ENCODE measurements around the gene SLC4A2.
"Not testable (repeated sequence)": the region's sequence is repeated elsewhere in the genome, so short reads cannot be mapped to it uniquely, and the experiment has no call there.

SLC4A2 gene, protein sequence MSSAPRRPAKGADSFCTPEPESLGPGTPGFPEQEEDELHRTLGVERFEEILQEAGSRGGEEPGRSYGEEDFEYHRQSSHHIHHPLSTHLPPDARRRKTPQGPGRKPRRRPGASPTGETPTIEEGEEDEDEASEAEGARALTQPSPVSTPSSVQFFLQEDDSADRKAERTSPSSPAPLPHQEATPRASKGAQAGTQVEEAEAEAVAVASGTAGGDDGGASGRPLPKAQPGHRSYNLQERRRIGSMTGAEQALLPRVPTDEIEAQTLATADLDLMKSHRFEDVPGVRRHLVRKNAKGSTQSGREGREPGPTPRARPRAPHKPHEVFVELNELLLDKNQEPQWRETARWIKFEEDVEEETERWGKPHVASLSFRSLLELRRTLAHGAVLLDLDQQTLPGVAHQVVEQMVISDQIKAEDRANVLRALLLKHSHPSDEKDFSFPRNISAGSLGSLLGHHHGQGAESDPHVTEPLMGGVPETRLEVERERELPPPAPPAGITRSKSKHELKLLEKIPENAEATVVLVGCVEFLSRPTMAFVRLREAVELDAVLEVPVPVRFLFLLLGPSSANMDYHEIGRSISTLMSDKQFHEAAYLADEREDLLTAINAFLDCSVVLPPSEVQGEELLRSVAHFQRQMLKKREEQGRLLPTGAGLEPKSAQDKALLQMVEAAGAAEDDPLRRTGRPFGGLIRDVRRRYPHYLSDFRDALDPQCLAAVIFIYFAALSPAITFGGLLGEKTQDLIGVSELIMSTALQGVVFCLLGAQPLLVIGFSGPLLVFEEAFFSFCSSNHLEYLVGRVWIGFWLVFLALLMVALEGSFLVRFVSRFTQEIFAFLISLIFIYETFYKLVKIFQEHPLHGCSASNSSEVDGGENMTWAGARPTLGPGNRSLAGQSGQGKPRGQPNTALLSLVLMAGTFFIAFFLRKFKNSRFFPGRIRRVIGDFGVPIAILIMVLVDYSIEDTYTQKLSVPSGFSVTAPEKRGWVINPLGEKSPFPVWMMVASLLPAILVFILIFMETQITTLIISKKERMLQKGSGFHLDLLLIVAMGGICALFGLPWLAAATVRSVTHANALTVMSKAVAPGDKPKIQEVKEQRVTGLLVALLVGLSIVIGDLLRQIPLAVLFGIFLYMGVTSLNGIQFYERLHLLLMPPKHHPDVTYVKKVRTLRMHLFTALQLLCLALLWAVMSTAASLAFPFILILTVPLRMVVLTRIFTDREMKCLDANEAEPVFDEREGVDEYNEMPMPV

DNA sequence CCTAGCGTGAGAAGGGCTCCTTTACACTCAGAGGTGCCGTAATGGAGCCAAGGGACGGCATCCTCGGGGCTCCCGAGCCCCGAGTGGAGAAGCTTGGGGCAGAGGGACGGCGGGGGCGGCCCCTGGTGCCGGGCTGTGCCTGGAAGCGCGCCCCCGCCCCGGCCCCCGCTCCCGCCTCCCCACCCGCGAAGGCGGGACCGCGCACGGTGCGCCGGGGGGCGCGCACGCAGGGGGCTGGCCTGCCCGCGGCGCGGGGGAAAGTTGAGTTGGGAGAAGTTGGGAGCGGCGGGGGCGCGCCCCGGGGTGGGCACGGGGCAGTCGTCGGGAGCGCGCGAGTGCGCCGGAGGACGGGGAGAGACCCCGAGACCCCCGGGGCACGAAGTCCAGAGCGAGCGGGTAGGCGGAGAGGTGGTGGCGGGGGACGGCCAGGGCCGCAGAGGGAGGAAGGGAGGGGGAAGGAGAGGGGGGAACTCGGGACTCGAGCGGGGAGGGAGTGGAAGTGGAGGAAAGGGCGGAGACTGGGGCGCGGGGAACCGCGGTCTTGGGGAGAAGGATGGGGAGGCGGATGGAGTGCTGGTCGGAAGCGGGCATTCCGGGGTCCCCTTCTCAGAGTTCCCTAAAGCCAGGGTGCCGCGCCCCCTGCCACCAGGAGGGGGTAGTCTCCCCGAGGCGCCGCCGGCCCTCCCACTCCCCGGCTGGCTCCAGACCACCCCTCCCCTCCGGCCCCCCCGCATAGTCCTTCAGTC is at the start of gene SLC4A2:
Gene SLC4A2, plus strand, starts transcription at position 223 of the 746 bp plus-strand sequence. CDS start 2,399 bp downstream, outside the sequence.
- H3K4me1 Mint-ChIP-seq (ENCODE audit: low read depth) = peaks cover 55% of the 10 kb centered on the region
- H3K36me3 Mint-ChIP-seq (ENCODE audit: low read depth) = peaks cover 68% of the 10 kb centered on the region
- intact Hi-C loops (cut with micrococcal nuclease) = loop anchor here (2.0 to 10.0 kb wide), 2 partner anchors 27 to 55 kb away; partner anchors contain the start of gene AGAP3
- peak within 1 kb of the TSS; percentile 91 for H3K4me3 Mint-ChIP-seq
- peak within 1 kb of the TSS; percentile 92 for H3K27ac Mint-ChIP-seq
- no peaks in the 10 kb centered on the region for H3K27me3 Mint-ChIP-seq
- no peaks in the 10 kb centered on the region for H3K9me3 Mint-ChIP-seq

DNA sequence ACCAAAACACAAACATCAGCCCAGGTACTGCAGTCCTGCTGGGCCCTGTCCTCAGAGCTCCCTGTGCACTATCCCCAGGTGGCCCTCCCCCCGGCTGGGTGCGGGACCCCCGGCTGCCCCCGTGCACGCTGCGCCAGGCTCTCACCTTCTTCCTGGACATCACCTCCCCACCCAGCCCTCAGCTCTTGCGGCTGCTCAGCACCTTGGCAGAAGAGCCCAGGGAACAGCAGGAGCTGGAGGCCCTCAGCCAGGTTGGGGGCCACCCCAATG is 49.4 kb upstream of the SLC4A2 start:
- no peak overlapping the region for H3K4me3 Mint-ChIP-seq
- peaks cover 82% of the 10 kb centered on the region for H3K27me3 Mint-ChIP-seq
- no peaks in the 10 kb centered on the region for H3K36me3 Mint-ChIP-seq (ENCODE audit: low read depth)
- no peaks in the 10 kb centered on the region for H3K9me3 Mint-ChIP-seq
- intact Hi-C loops (cut with micrococcal nuclease) = no loop called here
- H3K27ac Mint-ChIP-seq = no peak overlapping the region
- H3K4me1 Mint-ChIP-seq (ENCODE audit: low read depth) = peaks cover 42% of the 10 kb centered on the region

DNA sequence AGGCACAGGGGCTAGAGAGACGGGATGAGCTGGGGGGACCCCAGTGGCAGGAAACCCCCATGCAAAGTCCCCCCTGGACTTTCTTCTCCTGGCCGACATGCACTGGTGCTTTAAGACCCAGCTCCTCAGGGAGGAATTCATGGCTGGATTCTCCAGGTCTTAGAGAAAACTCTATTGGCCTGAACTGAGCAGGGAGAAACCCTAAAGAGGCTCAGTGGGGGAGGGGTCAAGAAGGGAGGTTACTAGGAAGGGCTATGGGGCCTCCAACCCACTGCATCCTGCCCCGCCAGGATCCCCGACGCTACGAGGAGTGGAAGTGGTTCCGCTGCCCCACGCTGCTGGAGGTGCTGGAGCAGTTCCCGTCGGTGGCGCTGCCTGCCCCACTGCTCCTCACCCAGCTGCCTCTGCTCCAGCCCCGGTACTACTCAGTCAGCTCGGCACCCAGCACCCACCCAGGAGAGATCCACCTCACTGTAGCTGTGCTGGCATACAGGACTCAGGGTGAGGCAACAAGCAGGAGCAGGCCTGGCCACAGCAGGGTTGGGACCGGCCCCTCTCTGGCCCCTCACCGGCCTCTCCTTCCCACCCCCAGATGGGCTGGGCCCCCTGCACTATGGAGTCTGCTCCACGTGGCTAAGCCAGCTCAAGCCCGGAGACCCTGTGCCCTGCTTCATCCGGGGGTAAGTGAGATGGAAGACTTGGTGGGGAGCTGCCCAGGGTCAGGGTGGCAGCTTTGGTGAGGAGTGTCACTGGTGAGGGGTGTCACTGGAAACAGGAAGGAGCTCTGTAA is 48.9 kb upstream of the SLC4A2 start:
- H3K36me3 Mint-ChIP-seq (ENCODE audit: low read depth) = no peaks in the 10 kb centered on the region
- intact Hi-C loops (cut with micrococcal nuclease) = no loop called here
- no peaks in the 10 kb centered on the region for H3K9me3 Mint-ChIP-seq
- no peak overlapping the region for H3K4me3 Mint-ChIP-seq
- peaks cover 48% of the 10 kb centered on the region for H3K4me1 Mint-ChIP-seq (ENCODE audit: low read depth)
- H3K27ac Mint-ChIP-seq = peak overlapping the region; percentile 52
- peaks cover 81% of the 10 kb centered on the region for H3K27me3 Mint-ChIP-seq

DNA sequence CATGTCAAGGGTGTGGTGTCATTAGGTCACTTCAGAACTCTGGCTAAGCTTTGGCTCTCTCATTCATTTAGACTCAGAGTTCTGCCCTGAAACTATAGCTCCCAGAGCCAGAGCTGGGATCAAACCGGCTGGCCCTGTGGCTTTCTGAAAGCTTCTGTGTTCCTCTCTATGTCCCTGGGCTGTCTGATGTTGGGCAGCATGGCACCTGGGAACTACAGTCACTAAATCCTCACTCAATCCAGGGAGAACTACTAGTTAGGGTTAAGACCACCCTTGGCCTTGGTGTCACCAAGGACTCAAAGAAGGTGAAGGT is 48.3 kb upstream of the SLC4A2 start:
- no peaks in the 10 kb centered on the region for H3K36me3 Mint-ChIP-seq (ENCODE audit: low read depth)
- no peak overlapping the region for H3K4me3 Mint-ChIP-seq
- peaks cover 50% of the 10 kb centered on the region for H3K4me1 Mint-ChIP-seq (ENCODE audit: low read depth)
- intact Hi-C loops (cut with micrococcal nuclease) = no loop called here
- H3K9me3 Mint-ChIP-seq = no peaks in the 10 kb centered on the region
- H3K27me3 Mint-ChIP-seq = peaks cover 84% of the 10 kb centered on the region
- H3K27ac Mint-ChIP-seq = peak overlapping the region; percentile 52

DNA sequence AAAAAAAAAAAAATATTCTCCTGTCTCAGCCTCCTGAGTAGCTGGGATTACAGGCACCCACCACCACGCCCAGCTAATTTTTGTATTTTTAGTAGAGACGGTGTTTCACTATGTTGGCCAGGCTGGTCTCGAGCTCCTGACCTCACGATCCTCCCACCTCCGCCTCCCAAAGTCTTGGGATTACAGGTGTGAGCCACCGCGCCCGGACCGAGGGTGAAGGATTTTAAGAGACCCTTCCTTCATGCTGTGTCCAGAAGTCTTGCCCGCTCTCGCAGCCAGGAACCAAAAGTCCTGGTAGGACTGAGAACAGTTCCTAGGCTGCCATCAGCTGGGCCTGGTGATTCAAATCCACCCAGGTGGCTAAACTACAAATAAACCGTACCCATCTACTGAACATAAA is 47.8 kb upstream of the SLC4A2 start:
- H3K27ac Mint-ChIP-seq = peak overlapping the region; percentile 37

DNA sequence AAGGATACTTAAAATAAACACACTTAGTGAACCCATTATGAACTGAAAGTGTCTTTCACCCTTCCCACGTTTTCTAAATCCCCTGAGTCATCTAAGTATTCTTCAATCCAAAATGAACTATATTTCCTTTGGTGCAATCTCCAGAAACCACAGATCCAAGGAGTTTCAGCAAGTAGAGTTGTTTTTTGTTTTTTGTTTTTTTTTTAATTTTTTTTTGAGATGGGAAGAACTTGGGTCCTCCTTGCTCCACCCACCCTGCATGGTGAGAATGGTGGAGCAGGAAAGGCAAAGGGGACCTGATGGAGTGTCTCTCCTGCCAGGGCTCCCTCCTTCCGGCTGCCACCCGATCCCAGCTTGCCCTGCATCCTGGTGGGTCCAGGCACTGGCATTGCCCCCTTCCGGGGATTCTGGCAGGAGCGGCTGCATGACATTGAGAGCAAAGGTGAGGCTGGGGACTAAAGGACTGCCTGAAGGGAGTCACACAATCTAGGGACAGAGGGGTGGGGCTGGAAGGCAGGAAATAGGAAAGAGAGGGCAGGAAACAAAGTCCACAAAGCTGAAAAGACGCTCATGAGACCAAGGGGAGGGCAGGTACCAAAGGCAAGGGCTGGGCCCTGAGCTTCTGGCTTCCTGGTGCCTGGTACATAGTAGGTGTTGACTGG is 47.2 kb upstream of the SLC4A2 start:
- intact Hi-C loops (cut with micrococcal nuclease) = no loop called here
- Mint-ChIP-seq H3K9me3 (no peaks in the 10 kb centered on the region), H3K36me3 (ENCODE audit: low read depth) (no peaks in the 10 kb centered on the region), H3K4me1 (ENCODE audit: low read depth) (peaks cover 50% of the 10 kb centered on the region), H3K27me3 (peaks cover 90% of the 10 kb centered on the region), H3K27ac (peak overlapping the region; percentile 37), H3K4me3 (no peak overlapping the region)

More for the DNA sequence above, 47.8 kb upstream of the SLC4A2 start:
- H3K4me3 Mint-ChIP-seq; H3K9me3 Mint-ChIP-seq; H3K36me3 Mint-ChIP-seq (ENCODE audit: low read depth); intact Hi-C loops (cut with micrococcal nuclease): not testable (repeated sequence)
- Mint-ChIP-seq H3K27me3 (peaks cover 89% of the 10 kb centered on the region), H3K4me1 (ENCODE audit: low read depth) (peaks cover 50% of the 10 kb centered on the region)

DNA sequence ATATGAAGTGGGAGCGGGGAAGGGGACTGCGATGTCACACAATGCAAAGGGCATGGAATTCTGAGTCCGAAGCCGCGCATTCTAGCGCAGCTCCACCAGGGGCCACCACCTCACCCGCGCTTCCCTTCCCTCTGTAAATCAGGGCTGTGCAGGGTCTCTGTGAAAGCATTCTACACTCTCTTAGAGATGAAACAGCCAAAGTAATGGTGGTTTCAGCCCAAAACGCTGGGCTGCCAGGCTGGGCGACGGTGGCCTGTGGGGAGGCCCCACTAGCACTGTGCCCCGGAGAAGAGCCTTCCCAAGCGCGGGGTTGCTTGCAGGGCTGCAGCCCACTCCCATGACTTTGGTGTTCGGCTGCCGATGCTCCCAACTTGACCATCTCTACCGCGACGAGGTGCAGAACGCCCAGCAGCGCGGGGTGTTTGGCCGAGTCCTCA is 46.5 kb upstream of the SLC4A2 start:
- H3K36me3 Mint-ChIP-seq (ENCODE audit: low read depth) = no peaks in the 10 kb centered on the region
- H3K9me3 Mint-ChIP-seq = no peaks in the 10 kb centered on the region
- H3K27ac Mint-ChIP-seq = no peak overlapping the region
- H3K27me3 Mint-ChIP-seq = peaks cover 90% of the 10 kb centered on the region
- intact Hi-C loops (cut with micrococcal nuclease) = no loop called here
- peaks cover 50% of the 10 kb centered on the region for H3K4me1 Mint-ChIP-seq (ENCODE audit: low read depth)
- H3K4me3 Mint-ChIP-seq = no peak overlapping the region

DNA sequence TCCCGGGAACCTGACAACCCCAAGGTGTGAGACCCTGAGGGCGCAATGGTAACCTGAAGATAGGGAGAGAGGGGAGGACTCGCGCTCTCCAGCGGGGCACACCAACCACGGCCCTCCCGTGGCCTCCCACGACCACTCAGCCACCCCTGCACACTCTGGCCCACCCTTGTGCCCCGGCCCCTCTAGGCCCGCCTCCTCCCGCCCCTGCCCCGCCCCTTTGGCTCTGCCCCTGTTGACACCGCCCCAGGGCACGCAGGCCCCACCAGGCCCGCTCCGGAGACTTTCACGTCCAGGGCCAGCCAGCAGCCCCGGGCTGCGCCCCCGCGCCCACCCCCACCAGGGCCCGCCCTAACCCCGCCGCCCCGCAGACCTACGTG is 46.0 kb upstream of the SLC4A2 start:
- Mint-ChIP-seq H3K9me3 (no peaks in the 10 kb centered on the region), H3K36me3 (ENCODE audit: low read depth) (no peaks in the 10 kb centered on the region), H3K4me1 (ENCODE audit: low read depth) (peaks cover 51% of the 10 kb centered on the region), H3K4me3 (peak overlapping the region; percentile 69), H3K27ac (no peak overlapping the region), H3K27me3 (peaks cover 90% of the 10 kb centered on the region)
- intact Hi-C loops (cut with micrococcal nuclease) = no loop called here

DNA sequence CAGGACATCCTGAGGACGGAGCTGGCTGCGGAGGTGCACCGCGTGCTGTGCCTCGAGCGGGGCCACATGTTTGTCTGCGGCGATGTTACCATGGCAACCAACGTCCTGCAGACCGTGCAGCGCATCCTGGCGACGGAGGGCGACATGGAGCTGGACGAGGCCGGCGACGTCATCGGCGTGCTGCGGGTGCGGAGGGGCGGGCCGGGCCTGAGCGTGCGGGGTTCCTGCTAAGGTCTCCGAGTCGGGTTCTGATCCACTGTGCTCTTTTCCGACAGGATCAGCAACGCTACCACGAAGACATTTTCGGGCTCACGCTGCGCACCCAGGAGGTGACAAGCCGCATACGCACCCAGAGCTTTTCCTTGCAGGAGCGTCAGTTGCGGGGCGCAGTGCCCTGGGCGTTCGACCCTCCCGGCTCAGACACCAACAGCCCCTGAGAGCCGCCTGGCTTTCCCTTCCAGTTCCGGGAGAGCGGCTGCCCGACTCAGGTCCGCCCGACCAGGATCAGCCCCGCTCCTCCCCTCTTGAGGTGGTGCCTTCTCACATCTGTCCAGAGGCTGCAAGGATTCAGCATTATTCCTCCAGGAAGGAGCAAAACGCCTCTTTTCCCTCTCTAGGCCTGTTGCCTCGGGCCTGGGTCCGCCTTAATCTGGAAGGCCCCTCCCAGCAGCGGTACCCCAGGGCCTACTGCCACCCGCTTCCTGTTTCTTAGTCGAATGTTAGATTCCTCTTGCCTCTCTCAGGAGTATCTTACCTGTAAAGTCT is 45.5 kb upstream of the SLC4A2 start:
- H3K36me3 Mint-ChIP-seq (ENCODE audit: low read depth) = no peaks in the 10 kb centered on the region
- H3K27me3 Mint-ChIP-seq = peaks cover 90% of the 10 kb centered on the region
- peak overlapping the region; percentile 69 for H3K4me3 Mint-ChIP-seq
- intact Hi-C loops (cut with micrococcal nuclease) = no loop called here
- no peaks in the 10 kb centered on the region for H3K9me3 Mint-ChIP-seq
- peak overlapping the region; percentile 26 for H3K27ac Mint-ChIP-seq
- H3K4me1 Mint-ChIP-seq (ENCODE audit: low read depth) = peaks cover 57% of the 10 kb centered on the region

DNA sequence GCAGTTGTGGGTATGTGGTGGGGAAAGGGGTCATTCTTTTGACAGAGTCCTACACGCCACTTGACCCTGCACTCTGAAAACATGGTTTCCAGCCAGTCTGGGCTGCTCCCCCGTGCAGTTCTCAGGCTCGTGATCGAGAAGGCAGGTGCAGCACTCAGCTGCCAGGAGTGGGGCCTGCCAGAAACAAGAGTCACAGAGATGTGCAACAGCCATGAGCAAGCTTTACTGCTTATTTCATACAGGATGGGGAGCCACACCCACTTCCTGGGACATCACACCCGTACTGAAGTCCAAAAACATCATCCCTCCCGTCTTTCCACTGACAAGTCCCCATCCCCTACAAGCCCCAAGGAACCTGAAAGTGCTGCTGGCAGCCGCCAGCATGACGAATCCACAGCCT is 44.4 kb upstream of the SLC4A2 start:
- intact Hi-C loops (cut with micrococcal nuclease) = no loop called here
- H3K9me3 Mint-ChIP-seq = no peaks in the 10 kb centered on the region

DNA sequence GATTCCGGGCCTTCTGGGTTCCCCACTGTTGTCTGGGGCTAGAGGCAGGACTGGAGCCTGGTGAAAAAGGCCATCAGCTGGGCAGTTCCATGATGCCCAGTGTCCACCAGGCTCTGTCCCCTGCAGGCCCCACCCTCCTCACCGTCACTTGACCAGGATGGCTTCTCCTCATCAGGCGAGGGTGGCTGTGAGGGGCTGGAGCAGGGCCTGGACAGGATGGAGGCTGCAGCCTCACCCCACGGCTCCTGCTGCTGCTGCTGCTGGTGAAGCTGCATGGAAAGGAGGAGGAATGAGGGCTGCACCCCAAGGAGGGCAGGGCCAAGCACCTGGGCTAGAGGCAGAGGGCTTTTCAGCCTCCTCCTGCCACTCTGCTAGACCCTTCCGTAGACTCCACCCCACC is 43.4 kb upstream of the SLC4A2 start:
- Mint-ChIP-seq H3K27ac (no peak overlapping the region), H3K9me3 (no peaks in the 10 kb centered on the region), H3K36me3 (ENCODE audit: low read depth) (no peaks in the 10 kb centered on the region), H3K27me3 (peaks cover 91% of the 10 kb centered on the region), H3K4me3 (no peak overlapping the region), H3K4me1 (ENCODE audit: low read depth) (peaks cover 54% of the 10 kb centered on the region)
- intact Hi-C loops (cut with micrococcal nuclease) = no loop called here

More for the DNA sequence above, 44.4 kb upstream of the SLC4A2 start:
- no peak overlapping the region for H3K4me3 Mint-ChIP-seq
- H3K27ac Mint-ChIP-seq = no peak overlapping the region
- H3K27me3 Mint-ChIP-seq = peaks cover 91% of the 10 kb centered on the region
- no peaks in the 10 kb centered on the region for H3K36me3 Mint-ChIP-seq (ENCODE audit: low read depth)
- H3K4me1 Mint-ChIP-seq (ENCODE audit: low read depth) = peaks cover 64% of the 10 kb centered on the region

DNA sequence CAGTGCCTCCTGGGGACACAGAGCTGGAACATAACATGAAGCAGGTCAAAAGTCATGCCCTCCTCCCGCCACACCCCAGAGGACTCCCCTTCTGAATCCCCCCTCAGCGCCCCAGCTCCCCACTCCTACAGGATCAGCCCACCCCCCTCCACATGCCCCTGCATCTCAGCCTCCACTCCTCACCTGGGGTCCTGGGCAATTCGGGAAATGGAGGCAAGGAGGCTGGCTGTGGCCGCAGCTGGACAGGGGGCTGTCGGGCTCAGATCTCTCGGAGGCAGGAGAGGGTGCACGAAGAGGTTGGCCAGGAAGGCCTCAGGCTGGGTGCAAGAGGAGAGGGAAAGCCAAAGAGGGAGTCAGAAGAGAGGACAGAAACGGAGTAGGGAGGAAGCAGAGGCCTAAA is 42.9 kb upstream of the SLC4A2 start:
- no peak overlapping the region for H3K4me3 Mint-ChIP-seq
- no peaks in the 10 kb centered on the region for H3K36me3 Mint-ChIP-seq (ENCODE audit: low read depth)
- intact Hi-C loops (cut with micrococcal nuclease) = no loop called here
- peaks cover 94% of the 10 kb centered on the region for H3K27me3 Mint-ChIP-seq
- no peak overlapping the region for H3K27ac Mint-ChIP-seq
- H3K4me1 Mint-ChIP-seq (ENCODE audit: low read depth) = peaks cover 51% of the 10 kb centered on the region
- H3K9me3 Mint-ChIP-seq = no peaks in the 10 kb centered on the region
